Measurements from ENCODE around the gene PXN. TPM values are rescaled to one million over a fixed set of nuclear protein-coding genes. Genes with fewer than 3 reads are reported as not detected.
"Not testable (repeated sequence)": the region's sequence is repeated elsewhere in the genome, so short reads cannot be mapped to it uniquely, and the experiment has no call there.

The PXN gene
- total RNA-seq, 1 experiment from 2014 or later = 61.8 TPM

GRCh38 chr12:120225852-120226640 is 39.5 kb downstream of the PXN start:
- no peak for DNase-seq (ENCODE audit: low read depth)

- DNase-seq (ENCODE audit: low read depth) = no peak
Measured at GRCh38 chr12:120225200-120225558, 40.4 kb downstream of the PXN start.

GRCh38 chr12:120224304-120225199 is 41.0 kb downstream of the PXN start:
- no peak for DNase-seq (ENCODE audit: low read depth)

DNA sequence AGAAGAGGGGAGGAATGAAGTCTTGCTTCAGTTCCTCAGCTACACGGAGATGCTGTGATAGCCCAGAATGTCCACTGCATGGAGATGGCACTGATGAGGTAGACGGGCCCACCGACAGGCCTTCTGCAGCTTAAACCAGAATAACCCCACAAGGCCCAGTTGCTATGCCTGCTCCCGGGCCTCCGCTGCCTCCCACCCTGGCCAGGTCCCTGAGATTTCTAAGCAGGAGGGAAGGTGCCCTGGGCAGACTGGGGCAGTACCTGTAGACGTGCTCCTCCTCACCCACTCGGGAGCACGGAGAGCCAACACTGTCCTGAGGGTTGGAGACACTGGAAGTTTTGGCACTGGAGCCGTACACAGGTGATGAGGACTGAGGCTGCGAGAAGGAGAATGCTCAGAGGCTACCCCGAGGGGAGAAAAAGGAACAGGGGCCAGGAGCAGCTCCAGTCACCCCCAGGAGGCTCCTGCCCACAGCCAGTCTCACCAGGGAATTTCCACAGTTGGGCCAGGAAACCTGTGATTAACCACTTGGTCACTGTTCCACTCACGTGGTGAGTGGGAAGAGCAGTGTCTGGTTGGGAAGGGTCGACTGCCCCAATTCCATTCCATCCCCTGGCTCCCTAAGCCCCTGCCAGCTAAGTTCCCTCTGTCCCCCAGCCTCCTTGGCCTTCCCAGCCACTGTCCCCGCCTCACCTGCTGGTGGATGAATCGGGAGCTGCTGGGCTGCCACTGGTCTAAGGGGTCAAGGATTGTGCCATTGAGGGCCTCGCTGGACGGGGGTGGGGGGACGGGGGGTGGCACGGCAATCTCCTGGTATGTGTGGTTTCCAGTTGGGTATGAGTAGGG is 41.8 kb downstream of the PXN start:
- no peak for DNase-seq (ENCODE audit: low read depth)

- no peak for DNase-seq (ENCODE audit: low read depth)
Measured at GRCh38 chr12:120222288-120222832, 43.2 kb downstream of the PXN start.

DNA sequence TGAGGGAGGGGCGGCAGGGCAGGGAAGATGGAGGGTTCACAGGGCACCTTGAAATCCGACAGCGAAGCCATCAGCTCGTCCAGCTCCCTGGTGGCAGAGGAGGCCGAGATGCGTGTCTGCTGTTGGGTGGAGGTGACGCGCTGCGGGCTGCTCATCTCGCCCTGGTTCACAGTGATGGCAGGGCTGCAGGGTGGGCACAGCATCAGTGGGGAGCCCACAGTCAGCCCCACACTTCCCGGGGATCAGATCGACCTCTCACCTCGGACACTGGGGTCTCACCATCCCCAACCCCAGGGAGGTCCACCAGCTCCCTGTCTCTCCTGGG is 44.0 kb downstream of the PXN start:
- DNase-seq (ENCODE audit: low read depth) = no peak

GRCh38 chr12:120220838-120221575 is 44.5 kb downstream of the PXN start:
- no peak for DNase-seq (ENCODE audit: low read depth)

GRCh38 chr12:120218680-120219606 is 46.6 kb downstream of the PXN start:
- DNase-seq (ENCODE audit: low read depth) = no peak

DNA sequence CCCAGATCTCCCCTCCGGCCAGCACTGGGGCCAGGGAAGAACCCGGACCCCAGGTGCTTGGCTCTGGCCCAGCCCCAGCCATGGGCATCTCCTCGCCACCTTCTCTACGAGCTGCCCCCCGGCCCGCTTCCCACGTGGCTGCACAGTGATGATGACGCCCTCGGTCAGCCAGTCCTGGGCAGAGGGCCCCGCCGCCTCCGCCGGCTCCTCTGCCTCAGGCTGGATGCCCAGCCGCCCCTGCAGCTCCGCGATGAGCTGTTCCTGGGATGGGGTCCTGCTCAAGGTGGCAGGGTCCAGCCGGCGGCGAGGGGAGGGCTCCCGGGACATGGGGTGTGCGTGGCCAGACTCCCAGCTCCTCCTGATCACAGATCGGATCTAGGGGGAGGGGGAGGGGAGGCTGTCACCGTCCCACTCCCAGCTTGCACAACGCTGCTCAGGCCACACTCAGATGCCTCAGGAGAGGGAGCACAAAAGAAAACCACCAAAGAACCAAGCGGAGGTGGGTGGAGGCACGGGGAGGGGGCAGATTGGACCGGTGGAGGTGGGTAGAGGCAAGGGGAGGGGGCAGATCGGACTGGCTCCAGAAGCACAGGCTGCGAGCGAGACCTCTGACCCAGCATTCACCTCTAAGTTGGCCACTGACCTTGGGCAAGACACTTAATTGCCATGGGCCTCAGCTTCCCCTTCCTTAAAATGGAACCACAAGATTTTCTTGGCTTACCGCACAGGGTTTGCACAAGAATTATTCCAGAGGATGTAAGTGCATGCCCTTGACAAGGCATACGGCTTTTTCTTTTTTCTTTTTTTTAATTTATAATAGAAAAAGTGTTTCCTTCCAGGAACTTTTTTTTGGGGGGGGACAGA is 48.6 kb downstream of the PXN start:
- no peak for DNase-seq (ENCODE audit: low read depth)

- DNase-seq (ENCODE audit: low read depth) = no peak
Measured at GRCh38 chr12:120215766-120216735, 49.5 kb downstream of the PXN start.

GRCh38 chr12:120215357-120215735 is 50.2 kb downstream of the PXN start:
- DNase-seq (ENCODE audit: low read depth) = no peak

DNA sequence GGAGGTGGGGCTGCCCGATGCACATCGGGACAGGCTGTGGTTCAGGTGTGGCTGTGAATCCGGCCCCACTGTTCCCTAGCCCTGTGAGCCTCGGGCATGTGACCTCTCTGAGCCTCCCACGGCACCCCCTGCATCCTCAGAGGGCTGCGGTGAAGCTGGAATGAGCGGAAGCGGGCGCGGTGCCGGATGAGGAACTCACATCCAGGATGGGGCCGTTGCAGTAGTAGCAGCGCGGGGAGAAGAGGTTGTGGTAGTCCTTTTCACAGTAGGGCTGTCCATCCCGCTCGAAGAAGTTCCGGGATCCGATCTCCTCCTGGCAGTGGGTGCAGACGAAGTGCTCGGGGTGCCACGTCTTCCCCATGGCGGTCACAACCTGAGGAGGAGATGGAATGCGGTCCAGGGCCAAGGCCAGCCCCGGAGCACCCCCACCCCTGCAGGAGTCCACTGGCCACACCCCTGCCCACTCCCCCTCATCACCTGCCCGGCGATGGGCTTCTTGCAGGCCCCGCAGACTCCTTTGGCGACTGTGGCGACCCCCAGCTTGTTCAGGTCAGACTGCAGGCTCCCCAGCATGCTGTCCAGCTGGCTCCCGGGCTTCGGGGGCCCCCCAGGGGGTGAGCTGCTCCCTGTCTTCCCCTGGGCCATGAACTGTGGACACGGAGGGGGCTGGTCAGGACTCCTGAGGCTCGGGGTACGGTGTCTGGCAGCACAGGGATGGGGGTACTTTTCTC is 50.7 kb downstream of the PXN start:
- DNase-seq (ENCODE audit: low read depth) = no peak

DNA sequence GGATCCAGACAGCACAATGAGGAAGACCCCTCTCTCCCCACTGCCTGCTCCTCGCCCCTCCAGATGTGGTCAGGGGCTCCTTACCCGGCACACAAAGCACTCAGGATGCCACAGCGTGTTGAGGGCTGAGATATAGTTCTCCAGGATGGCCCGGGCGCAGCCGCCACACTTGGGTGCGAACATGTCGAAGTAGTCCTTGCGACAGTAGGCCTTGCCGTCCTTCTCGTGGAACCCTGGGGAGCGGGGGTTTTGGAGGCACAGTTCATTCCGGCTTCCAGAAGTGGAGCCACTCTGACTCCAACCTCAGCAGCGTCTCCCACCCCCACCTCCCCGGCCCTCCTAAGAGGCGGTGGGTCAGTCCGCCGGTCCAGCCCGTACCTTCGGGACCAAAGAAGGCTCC is 51.8 kb downstream of the PXN start:
- DNase-seq (ENCODE audit: low read depth) = no peak

GRCh38 chr12:120213182-120213581 is 52.3 kb downstream of the PXN start:
- DNase-seq (ENCODE audit: low read depth) = not testable (repeated sequence)

DNA sequence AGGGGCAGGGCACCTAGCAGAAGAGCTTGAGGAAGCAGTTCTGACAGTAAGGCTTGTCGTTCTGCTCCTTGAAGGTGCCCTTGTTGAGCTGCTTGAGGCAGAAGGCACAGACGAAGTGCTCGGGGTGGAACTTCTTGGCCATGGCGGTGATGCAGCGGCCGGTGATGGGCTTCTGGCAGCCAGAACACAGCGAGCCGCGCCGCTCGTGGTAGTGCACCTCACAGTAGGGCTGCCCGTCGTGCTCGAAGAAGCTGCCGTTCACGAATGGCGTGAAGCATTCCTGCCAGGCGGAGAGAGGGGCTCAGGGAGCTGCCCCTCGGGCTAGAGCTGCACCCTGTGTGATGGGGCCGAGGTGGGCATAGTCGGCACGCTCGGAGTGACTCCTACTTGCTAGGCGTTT is 53.2 kb downstream of the PXN start:
- no peak for DNase-seq (ENCODE audit: low read depth)

DNA sequence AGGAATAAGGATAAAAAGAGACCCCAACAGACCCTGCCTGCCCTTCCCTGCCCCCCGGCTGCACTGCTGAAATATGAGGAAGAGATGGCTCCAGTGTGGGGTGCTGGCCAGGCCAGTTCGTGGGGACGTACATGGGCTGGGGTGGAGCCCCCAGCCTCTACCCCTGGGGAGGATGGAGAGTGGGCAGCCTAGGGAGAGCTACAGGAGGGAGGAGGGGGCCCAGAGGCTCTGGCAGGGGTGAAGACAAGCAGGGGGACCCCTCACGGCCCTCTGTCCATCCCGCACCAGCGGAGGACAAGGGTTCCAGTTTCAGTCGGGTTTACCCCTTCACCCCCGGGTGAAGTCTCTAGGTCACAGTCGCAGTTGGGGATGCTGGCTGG is 53.6 kb downstream of the PXN start:
- DNase-seq (ENCODE audit: low read depth) = no peak

DNA sequence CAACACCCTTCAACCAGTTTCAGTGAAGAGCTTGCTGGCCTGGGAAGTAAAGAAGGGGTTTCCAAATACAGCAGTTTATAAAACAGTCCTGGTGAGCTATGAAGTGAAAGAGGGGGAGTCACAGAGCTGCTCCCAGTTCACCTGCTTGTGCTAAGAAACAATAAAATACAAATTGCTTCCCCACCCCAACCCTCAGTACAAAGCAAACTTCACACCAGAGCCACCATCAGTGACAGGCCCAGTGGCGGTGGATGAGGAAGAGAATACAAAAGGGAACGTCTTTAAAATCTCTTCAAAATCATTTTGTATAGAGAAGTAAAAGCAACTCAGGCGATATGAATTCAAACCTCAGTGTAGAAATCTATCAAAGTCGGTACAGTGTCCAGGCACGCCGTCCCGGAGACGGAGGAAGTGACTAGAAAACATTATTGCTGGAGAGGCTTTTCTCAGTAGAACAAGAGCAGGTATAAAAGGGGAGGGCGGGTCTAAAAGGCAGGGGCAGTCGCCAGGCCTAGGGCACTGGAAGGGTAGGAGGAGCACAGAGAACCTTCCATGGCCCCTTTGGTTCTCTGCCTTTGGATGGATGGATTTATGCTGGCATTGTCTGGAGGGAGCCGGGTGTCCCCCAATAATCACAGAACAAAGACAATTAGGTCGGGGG is 54.2 kb downstream of the PXN start:
- DNase-seq (ENCODE audit: low read depth) = no peak

All from Daoy (cell line).